ENCODE results near the gene DNAH6.

The DNAH6 gene

GRCh38 chr2:84701880-84702279 is 185.6 kb downstream of the DNAH6 start:
- H3K4me3 ChIP-seq (ENCODE audit: low read depth in 1 of 2, low read length in 2 of 2): no peak overlapping the region
- no peak overlapping the region for H3K27ac ChIP-seq (ENCODE audit: low read depth, low read length)
- H3K9ac ChIP-seq (ENCODE audit: low read length): no peak overlapping the region
- no peaks in the 10 kb centered on the region for H3K27me3 ChIP-seq (ENCODE audit: control insufficient read depth in 1 of 2, insufficient read depth in 2 of 2, low read length in 2 of 2)
- H3K4me1 ChIP-seq (ENCODE audit: insufficient read depth, low read length): no peaks in the 10 kb centered on the region
- no peaks in the 10 kb centered on the region for H3K36me3 ChIP-seq (ENCODE audit: insufficient read depth, low read length)
- no peaks in the 10 kb centered on the region for H3K9me3 ChIP-seq (ENCODE audit: low read length)

GRCh38 chr2:84702941-84703340 is 186.6 kb downstream of the DNAH6 start:
- Histone ChIP-seq H3K27me3 (ENCODE audit: control insufficient read depth in 1 of 2, insufficient read depth in 2 of 2, low read length in 2 of 2) (no peaks in the 10 kb centered on the region), H3K4me1 (ENCODE audit: insufficient read depth, low read length) (no peaks in the 10 kb centered on the region), H3K9me3 (ENCODE audit: low read length) (no peaks in the 10 kb centered on the region), H3K36me3 (ENCODE audit: insufficient read depth, low read length) (no peaks in the 10 kb centered on the region), H3K27ac (ENCODE audit: low read depth, low read length) (no peak overlapping the region), H3K9ac (ENCODE audit: low read length) (no peak overlapping the region), H3K4me3 (ENCODE audit: low read depth in 1 of 2, low read length in 2 of 2) (no peak overlapping the region)

GRCh38 chr2:84703831-84704230 is 187.5 kb downstream of the DNAH6 start:
- Histone ChIP-seq H3K9ac (ENCODE audit: low read length) (no peak overlapping the region), H3K36me3 (ENCODE audit: insufficient read depth, low read length) (no peaks in the 10 kb centered on the region), H3K9me3 (ENCODE audit: low read length) (no peaks in the 10 kb centered on the region), H3K4me3 (ENCODE audit: low read depth in 1 of 2, low read length in 2 of 2) (no peak overlapping the region), H3K27me3 (ENCODE audit: control insufficient read depth in 1 of 2, insufficient read depth in 2 of 2, low read length in 2 of 2) (no peaks in the 10 kb centered on the region), H3K27ac (ENCODE audit: low read depth, low read length) (no peak overlapping the region), H3K4me1 (ENCODE audit: insufficient read depth, low read length) (no peaks in the 10 kb centered on the region)

GRCh38 chr2:84704505-84705244 is 188.4 kb downstream of the DNAH6 start:
- no peak overlapping the region for H3K4me3 ChIP-seq (ENCODE audit: low read depth in 1 of 2, low read length in 2 of 2)
- no peaks in the 10 kb centered on the region for H3K9me3 ChIP-seq (ENCODE audit: low read length)
- no peaks in the 10 kb centered on the region for H3K4me1 ChIP-seq (ENCODE audit: insufficient read depth, low read length)
- H3K9ac ChIP-seq (ENCODE audit: low read length): no peak overlapping the region
- no peak overlapping the region for H3K27ac ChIP-seq (ENCODE audit: low read depth, low read length)
- H3K36me3 ChIP-seq (ENCODE audit: insufficient read depth, low read length): no peaks in the 10 kb centered on the region
- no peaks in the 10 kb centered on the region for H3K27me3 ChIP-seq (ENCODE audit: control insufficient read depth in 1 of 2, insufficient read depth in 2 of 2, low read length in 2 of 2)

GRCh38 chr2:84705858-84706257 is 189.6 kb downstream of the DNAH6 start:
- Histone ChIP-seq H3K9me3 (ENCODE audit: low read length) (no peaks in the 10 kb centered on the region), H3K27me3 (ENCODE audit: control insufficient read depth in 1 of 2, insufficient read depth in 2 of 2, low read length in 2 of 2) (no peaks in the 10 kb centered on the region), H3K9ac (ENCODE audit: low read length) (no peak overlapping the region), H3K36me3 (ENCODE audit: insufficient read depth, low read length) (no peaks in the 10 kb centered on the region), H3K4me1 (ENCODE audit: insufficient read depth, low read length) (no peaks in the 10 kb centered on the region), H3K27ac (ENCODE audit: low read depth, low read length) (no peak overlapping the region), H3K4me3 (ENCODE audit: low read depth in 1 of 2, low read length in 2 of 2) (no peak overlapping the region)

- Histone ChIP-seq H3K9ac (ENCODE audit: low read length) (no peak overlapping the region), H3K36me3 (ENCODE audit: insufficient read depth, low read length) (no peaks in the 10 kb centered on the region), H3K27me3 (ENCODE audit: control insufficient read depth in 1 of 2, insufficient read depth in 2 of 2, low read length in 2 of 2) (no peaks in the 10 kb centered on the region), H3K4me3 (ENCODE audit: low read depth in 1 of 2, low read length in 2 of 2) (no peak overlapping the region), H3K9me3 (ENCODE audit: low read length) (no peaks in the 10 kb centered on the region), H3K27ac (ENCODE audit: low read depth, low read length) (no peak overlapping the region), H3K4me1 (ENCODE audit: insufficient read depth, low read length) (no peaks in the 10 kb centered on the region)
Observed at GRCh38 chr2:84708442-84708841, 192.1 kb downstream of the DNAH6 start.

GRCh38 chr2:84711651-84712050 is 195.4 kb downstream of the DNAH6 start:
- Histone ChIP-seq H3K4me3 (ENCODE audit: low read depth in 1 of 2, low read length in 2 of 2) (no peak overlapping the region), H3K27ac (ENCODE audit: low read depth, low read length) (no peak overlapping the region), H3K9me3 (ENCODE audit: low read length) (no peaks in the 10 kb centered on the region), H3K4me1 (ENCODE audit: insufficient read depth, low read length) (no peaks in the 10 kb centered on the region), H3K9ac (ENCODE audit: low read length) (no peak overlapping the region), H3K27me3 (ENCODE audit: control insufficient read depth in 1 of 2, insufficient read depth in 2 of 2, low read length in 2 of 2) (no peaks in the 10 kb centered on the region), H3K36me3 (ENCODE audit: insufficient read depth, low read length) (no peaks in the 10 kb centered on the region)

- Histone ChIP-seq H3K27me3 (ENCODE audit: control insufficient read depth in 1 of 2, insufficient read depth in 2 of 2, low read length in 2 of 2) (no peaks in the 10 kb centered on the region), H3K36me3 (ENCODE audit: insufficient read depth, low read length) (no peaks in the 10 kb centered on the region), H3K9ac (ENCODE audit: low read length) (no peak overlapping the region), H3K4me3 (ENCODE audit: low read depth in 1 of 2, low read length in 2 of 2) (no peak overlapping the region), H3K4me1 (ENCODE audit: insufficient read depth, low read length) (no peaks in the 10 kb centered on the region), H3K27ac (ENCODE audit: low read depth, low read length) (no peak overlapping the region), H3K9me3 (ENCODE audit: low read length) (no peaks in the 10 kb centered on the region)
Observed at GRCh38 chr2:84713441-84713840, 197.1 kb downstream of the DNAH6 start.

- no peaks in the 10 kb centered on the region for H3K36me3 ChIP-seq (ENCODE audit: insufficient read depth, low read length)
- no peaks in the 10 kb centered on the region for H3K4me1 ChIP-seq (ENCODE audit: insufficient read depth, low read length)
- H3K4me3 ChIP-seq (ENCODE audit: low read depth in 1 of 2, low read length in 2 of 2): no peak overlapping the region
- H3K9me3 ChIP-seq (ENCODE audit: low read length): no peaks in the 10 kb centered on the region
- no peak overlapping the region for H3K9ac ChIP-seq (ENCODE audit: low read length)
- H3K27me3 ChIP-seq (ENCODE audit: control insufficient read depth in 1 of 2, insufficient read depth in 2 of 2, low read length in 2 of 2): no peaks in the 10 kb centered on the region
- no peak overlapping the region for H3K27ac ChIP-seq (ENCODE audit: low read depth, low read length)
Observed at GRCh38 chr2:84716564-84716963, 200.3 kb downstream of the DNAH6 start.

- Histone ChIP-seq H3K9me3 (ENCODE audit: low read length) (no peaks in the 10 kb centered on the region), H3K27ac (ENCODE audit: low read depth, low read length) (no peak overlapping the region), H3K4me3 (ENCODE audit: low read depth in 1 of 2, low read length in 2 of 2) (no peak overlapping the region), H3K36me3 (ENCODE audit: insufficient read depth, low read length) (no peaks in the 10 kb centered on the region), H3K27me3 (ENCODE audit: control insufficient read depth in 1 of 2, insufficient read depth in 2 of 2, low read length in 2 of 2) (no peaks in the 10 kb centered on the region), H3K4me1 (ENCODE audit: insufficient read depth, low read length) (no peaks in the 10 kb centered on the region), H3K9ac (ENCODE audit: low read length) (no peak overlapping the region)
Observed at GRCh38 chr2:84717302-84717701, 201.0 kb downstream of the DNAH6 start.

- H3K27ac ChIP-seq (ENCODE audit: low read depth, low read length): no peak overlapping the region
- no peaks in the 10 kb centered on the region for H3K9me3 ChIP-seq (ENCODE audit: low read length)
Observed at GRCh38 chr2:84719434-84719833, 203.1 kb downstream of the DNAH6 start.

GRCh38 chr2:84723831-84724230 is 207.5 kb downstream of the DNAH6 start:
- H3K36me3 ChIP-seq (ENCODE audit: insufficient read depth, low read length): no peaks in the 10 kb centered on the region
- no peaks in the 10 kb centered on the region for H3K9me3 ChIP-seq (ENCODE audit: low read length)
- no peak overlapping the region for H3K9ac ChIP-seq (ENCODE audit: low read length)
- no peaks in the 10 kb centered on the region for H3K27me3 ChIP-seq (ENCODE audit: control insufficient read depth in 1 of 2, insufficient read depth in 2 of 2, low read length in 2 of 2)
- no peaks in the 10 kb centered on the region for H3K4me1 ChIP-seq (ENCODE audit: insufficient read depth, low read length)
- no peak overlapping the region for H3K4me3 ChIP-seq (ENCODE audit: low read depth in 1 of 2, low read length in 2 of 2)
- H3K27ac ChIP-seq (ENCODE audit: low read depth, low read length): no peak overlapping the region

More at GRCh38 chr2:84719434-84719833, 203.1 kb downstream of the DNAH6 start:
- Histone ChIP-seq H3K36me3 (ENCODE audit: insufficient read depth, low read length) (no peaks in the 10 kb centered on the region), H3K27me3 (ENCODE audit: control insufficient read depth in 1 of 2, insufficient read depth in 2 of 2, low read length in 2 of 2) (no peaks in the 10 kb centered on the region), H3K4me3 (ENCODE audit: low read depth in 1 of 2, low read length in 2 of 2) (no peak overlapping the region), H3K4me1 (ENCODE audit: insufficient read depth, low read length) (no peaks in the 10 kb centered on the region), H3K9ac (ENCODE audit: low read length) (no peak overlapping the region)

Data from muscle layer of colon (tissue), 2 donors.